HG02973 (cell line): ENCODE measurements around the gene RBMY1J.
"Not testable (repeated sequence)": the region's sequence is repeated elsewhere in the genome, so short reads cannot be mapped to it uniquely, and the experiment has no call there.

Experiments
- ATAC-seq: cut with Tn5 transposase; IDR thresholded peaks from one replicate; pipeline ENCODE4 v1.9.1; 2021; ENCODE audit warnings: moderate library complexity; ENCODE audit not compliant: unreplicated experiment

The RBMY1J gene

DNA sequence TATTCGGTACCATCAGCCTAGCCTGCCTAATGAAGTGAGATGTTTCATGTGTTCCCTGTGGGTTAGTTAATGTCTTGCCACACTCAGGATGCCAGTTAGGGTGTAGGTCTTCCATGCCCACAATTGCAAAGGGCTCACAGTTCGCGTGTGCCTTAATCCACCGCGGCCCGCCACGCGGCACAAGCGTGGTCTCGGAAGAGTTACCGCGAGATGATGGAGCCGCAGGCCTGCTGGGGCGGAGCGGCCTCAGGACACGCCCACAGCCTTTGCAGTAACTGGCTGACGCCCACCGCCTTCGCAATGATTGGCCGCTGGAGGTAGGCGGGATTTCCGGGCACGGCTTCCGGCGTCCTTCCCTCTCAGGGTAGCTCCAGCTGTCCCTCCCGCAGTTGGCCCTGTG is at the start of gene RBMY1J:
Gene RBMY1J, plus strand, starts transcription at position 301 of the 400 bp plus-strand sequence. CDS start 2,038 bp downstream, outside the sequence.
- not testable (repeated sequence) for ATAC-seq

DNA sequence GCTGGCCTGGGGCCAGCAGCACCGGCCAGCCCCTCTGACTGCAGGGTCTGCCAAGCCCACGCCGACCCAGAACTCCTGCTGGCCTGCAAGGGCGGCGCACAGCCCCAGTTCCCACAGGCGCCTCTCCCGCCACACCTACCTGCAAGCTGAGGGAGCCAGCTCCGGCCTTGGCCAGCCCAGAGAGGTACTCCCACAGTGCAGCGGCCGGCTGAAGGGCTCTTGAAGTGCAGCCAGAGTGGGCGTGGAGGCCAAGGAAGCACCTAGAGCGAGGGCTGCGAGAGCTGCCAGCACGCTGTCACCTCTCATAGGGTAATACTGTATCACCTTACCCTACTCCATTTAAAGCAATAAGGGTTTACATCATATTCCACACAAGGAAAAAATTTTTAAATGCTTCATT is 35.8 kb upstream of the RBMY1J start:
- no peak for ATAC-seq

DNA sequence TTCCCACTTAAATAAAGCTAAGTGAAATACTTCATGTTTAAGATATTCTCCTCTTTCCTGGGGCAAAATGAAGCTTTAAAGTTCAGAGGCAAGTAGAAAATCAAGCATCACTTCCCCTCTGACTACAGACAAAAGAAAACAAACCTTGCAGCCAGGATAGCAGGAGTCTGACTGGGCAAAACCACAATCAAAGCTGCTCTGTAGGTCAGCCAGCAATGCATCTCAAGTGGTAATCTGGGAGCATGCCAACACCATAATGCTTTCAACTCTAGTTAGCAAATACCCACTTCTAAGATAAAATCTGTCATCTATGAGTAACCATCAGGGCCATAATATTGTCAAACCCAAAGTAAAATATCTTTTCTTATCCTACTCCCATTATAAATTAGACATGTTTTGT is 32.6 kb upstream of the RBMY1J start:
- ATAC-seq = no peak

DNA sequence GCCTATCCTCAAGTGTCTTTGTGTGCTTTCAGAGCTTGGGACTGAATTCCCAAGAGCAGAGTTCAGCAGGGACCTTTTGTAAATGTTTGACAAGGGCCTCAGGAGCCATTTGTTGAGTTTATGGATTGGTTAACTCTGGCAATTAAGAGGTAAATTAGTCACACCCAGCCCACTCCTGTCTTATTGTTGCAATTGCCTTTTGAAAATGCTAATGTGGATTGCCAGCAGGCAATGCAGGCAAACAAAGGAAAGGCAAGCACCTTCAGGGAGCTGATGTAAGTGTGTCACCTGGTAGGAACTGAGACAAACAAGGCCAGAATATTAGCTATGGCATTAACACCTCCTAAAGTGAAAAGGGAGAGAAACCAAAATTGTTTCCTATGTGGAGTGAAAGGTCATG is 29.7 kb upstream of the RBMY1J start:
- no peak for ATAC-seq

DNA sequence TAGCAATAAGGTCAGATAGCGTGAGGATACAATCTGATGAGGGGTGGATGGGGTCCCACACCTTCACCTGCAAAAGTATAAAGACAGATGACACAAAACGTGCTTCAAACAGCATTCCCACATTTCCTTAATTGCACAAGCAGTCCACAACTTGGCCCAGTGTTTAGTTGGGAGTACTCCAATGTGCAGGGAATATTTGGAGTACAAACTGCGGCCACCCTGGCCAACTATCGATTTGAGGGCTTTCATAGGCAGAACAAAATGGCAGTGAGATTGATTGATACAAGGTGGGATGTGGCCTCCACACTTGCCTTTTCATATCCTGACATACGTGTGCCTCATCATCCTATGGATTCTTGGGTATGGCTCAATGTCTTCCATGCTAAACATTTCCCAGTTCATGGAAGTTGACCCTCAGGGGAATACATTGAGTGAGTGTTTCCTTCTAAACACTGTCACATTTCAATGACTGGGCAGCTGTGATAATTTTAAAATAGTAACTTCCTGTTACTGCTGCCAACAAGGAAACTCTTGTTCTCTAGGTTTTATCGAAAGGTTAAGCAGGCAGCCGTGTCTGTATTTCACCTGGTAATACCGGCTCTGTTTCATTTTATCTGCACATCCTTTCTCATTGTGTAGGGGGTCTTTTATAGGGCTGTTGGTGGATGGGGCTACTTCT is 41.6 kb downstream of the RBMY1J start:
- not testable (repeated sequence) for ATAC-seq

DNA sequence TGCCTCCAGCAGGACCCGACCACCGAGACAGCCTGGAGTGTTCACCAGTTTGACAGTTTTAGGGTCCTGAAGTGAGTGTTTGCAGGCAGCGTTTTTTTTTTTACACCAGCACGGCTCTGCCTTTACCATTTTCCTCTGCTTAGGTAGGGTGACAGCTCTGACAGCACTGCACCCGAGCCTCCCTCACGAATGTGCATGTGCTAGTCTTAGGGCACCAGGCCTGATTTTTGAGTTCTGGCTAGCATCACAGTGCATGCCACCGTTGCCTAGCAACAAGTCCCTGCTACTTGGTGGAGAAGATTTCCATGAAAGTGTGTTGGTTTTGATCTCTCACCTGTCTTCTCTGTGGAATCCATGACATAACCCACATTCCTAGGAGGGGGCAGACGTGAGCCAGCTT is 52.3 kb downstream of the RBMY1J start:
- not testable (repeated sequence) for ATAC-seq

DNA sequence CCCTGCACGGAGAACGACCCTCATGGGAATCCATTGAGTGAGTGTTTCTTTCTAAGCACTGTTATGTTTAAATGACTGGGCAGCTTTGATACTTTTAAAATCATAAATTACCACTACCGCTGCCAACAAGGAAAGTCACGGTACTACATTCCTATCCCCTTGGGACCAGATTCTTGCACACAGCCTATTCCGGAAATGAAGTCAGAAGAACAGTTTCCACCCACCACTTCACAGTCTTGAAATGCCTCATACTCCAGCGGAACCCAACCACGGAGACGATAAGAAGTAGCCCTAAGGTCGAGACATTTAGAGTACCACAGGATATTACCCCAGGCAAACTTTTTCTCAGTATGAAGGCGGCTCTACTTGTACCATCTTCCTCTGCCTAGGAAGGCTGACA is 58.8 kb downstream of the RBMY1J start:
- ATAC-seq = not testable (repeated sequence)
